Endodermal cell (in vitro differentiated cells): Measurements from ENCODE around the gene TMED4. TPM values are rescaled to one million over a fixed set of nuclear protein-coding genes. Genes with fewer than 3 reads are reported as not detected.

ENCODE experiments used
- DNase-seq: peaks from one replicate; pipeline ENCODE4 v3.0.0-alpha.2; 2017
- H3K27ac ChIP-seq: 2 replicates; pipeline ENCODE4 v1.5.1; 2013; ENCODE audit warnings: mild to moderate bottlenecking, low read depth, low read length, moderate library complexity
- H3K27me3 ChIP-seq: 2 replicates; pipeline ENCODE4 v1.6.1; 2013; ENCODE audit warnings: mild to moderate bottlenecking, low read length, moderate library complexity; ENCODE audit not compliant: insufficient read depth, control insufficient read depth, poor library complexity, severe bottlenecking
- H3K36me3 ChIP-seq: 2 replicates; pipeline ENCODE4 v1.7.0; 2013; ENCODE audit warnings: mild to moderate bottlenecking, low read length, moderate library complexity; ENCODE audit not compliant: control insufficient read depth, insufficient read depth
- H3K4me1 ChIP-seq: one replicate; pipeline ENCODE4 v1.7.0; 2013; ENCODE audit warnings: low read length; ENCODE audit not compliant: control insufficient read depth, insufficient read depth
- H3K4me3 ChIP-seq: 2 replicates; pipeline ENCODE4 v1.5.1; 2013; ENCODE audit warnings: mild to moderate bottlenecking, low read length, moderate library complexity
- H3K9ac ChIP-seq: 2 replicates; pipeline ENCODE4 v1.6.1; 2013; ENCODE audit warnings: mild to moderate bottlenecking, low read length, moderate library complexity; ENCODE audit not compliant: poor library complexity, severe bottlenecking; ENCODE audit errors: extremely low read depth
- H3K9me3 ChIP-seq: 2 replicates; pipeline ENCODE4 v1.6.1; 2013; ENCODE audit warnings: mild to moderate bottlenecking, low read length, moderate library complexity; ENCODE audit not compliant: control insufficient read depth
- H3K27ac Mint-ChIP-seq: 2 replicates; pipeline ENCODE4 v1.8.0; 2020; ENCODE audit warnings: mixed read lengths
- H3K27me3 Mint-ChIP-seq: 2 replicates; pipeline ENCODE4 v1.8.0; 2021; ENCODE audit warnings: mild to moderate bottlenecking, mixed read lengths; ENCODE audit not compliant: insufficient read depth
- H3K36me3 Mint-ChIP-seq: 2 replicates; pipeline ENCODE4 v1.8.0; 2020; ENCODE audit warnings: low read depth, mixed read lengths
- H3K4me1 Mint-ChIP-seq: 2 replicates; pipeline ENCODE4 v1.8.0; 2020; ENCODE audit warnings: mixed read lengths
- H3K4me3 Mint-ChIP-seq: 2 replicates; pipeline ENCODE4 v1.8.0; 2020; ENCODE audit warnings: mild to moderate bottlenecking, moderate library complexity, mixed read lengths
- H3K9me3 Mint-ChIP-seq: 2 replicates; pipeline ENCODE4 v1.8.0; 2020; ENCODE audit warnings: mild to moderate bottlenecking, mixed read lengths
- WGBS, 2 experiments: methylation state at CpG; one replicate each; pipeline versions ENCODE4 v1.1.5 to v1.1.7; 2013; ENCODE audit warnings: missing lambda C conversion rate in 2 of 2, mixed read lengths in 1 of 2; ENCODE audit not compliant: insufficient coverage in 1 of 2, insufficient read length in 1 of 2; 5-methylcytosine and 5-hydroxymethylcytosine counted together
- total RNA-seq, 2 donors: library from RNA; stranded (reverse); fragmentation: NEBNext Ultra II Directional in 1 of 2; extraction: Animal tissue kit (Norgen Biotek cat#: 25700) in 1 of 2; gene quantifications; 2 replicates in 1 of 2; 3 replicates in 1 of 2; pipeline ENCODE4 v1.2.1, GENCODE V29; 2021
- TF ChIP-seq, protein P1 (sequence below): fragments of 200-600 bp; sonication (generic); conservative IDR thresholded peaks from 2 replicates; pipeline ENCODE4 v1.5.0; 2021; ENCODE audit warnings: antibody characterized with exemption, mild to moderate bottlenecking

Gene TMED4
- total RNA-seq, 2 donors from 2014 or later: 75.4 to 109 TPM

- Histone ChIP-seq H3K4me3 (no peak overlapping the region), H3K36me3 (peaks cover 68% of the 10 kb centered on the region), H3K9ac (no peak overlapping the region), H3K27me3 (no peaks in the 10 kb centered on the region), H3K27ac (no peak overlapping the region), H3K9me3 (no peaks in the 10 kb centered on the region), H3K4me1 (peaks cover 2% of the 10 kb centered on the region)
- no peaks in the 10 kb centered on the region for H3K9me3 Mint-ChIP-seq
- H3K4me1 Mint-ChIP-seq: peaks cover 3% of the 10 kb centered on the region
- H3K36me3 Mint-ChIP-seq: peaks cover 65% of the 10 kb centered on the region
- H3K27ac Mint-ChIP-seq: peak overlapping the region; percentile 52
- DNase-seq: no peak
- H3K4me3 Mint-ChIP-seq: no peak overlapping the region
- TF ChIP-seq, protein P1, sequence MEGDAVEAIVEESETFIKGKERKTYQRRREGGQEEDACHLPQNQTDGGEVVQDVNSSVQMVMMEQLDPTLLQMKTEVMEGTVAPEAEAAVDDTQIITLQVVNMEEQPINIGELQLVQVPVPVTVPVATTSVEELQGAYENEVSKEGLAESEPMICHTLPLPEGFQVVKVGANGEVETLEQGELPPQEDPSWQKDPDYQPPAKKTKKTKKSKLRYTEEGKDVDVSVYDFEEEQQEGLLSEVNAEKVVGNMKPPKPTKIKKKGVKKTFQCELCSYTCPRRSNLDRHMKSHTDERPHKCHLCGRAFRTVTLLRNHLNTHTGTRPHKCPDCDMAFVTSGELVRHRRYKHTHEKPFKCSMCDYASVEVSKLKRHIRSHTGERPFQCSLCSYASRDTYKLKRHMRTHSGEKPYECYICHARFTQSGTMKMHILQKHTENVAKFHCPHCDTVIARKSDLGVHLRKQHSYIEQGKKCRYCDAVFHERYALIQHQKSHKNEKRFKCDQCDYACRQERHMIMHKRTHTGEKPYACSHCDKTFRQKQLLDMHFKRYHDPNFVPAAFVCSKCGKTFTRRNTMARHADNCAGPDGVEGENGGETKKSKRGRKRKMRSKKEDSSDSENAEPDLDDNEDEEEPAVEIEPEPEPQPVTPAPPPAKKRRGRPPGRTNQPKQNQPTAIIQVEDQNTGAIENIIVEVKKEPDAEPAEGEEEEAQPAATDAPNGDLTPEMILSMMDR: peak; percentile 51
- no peaks in the 10 kb centered on the region for H3K27me3 Mint-ChIP-seq
- 92 to 95% methylated on average over 9 to 12 of the region's 16 CpGs for WGBS, 2 experiments
Measured at GRCh38 chr7:44565795-44566559, 16.1 kb downstream of the TMED4 start.

- Histone ChIP-seq H3K9ac (no peak overlapping the region), H3K36me3 (peaks cover 60% of the 10 kb centered on the region), H3K4me1 (peaks cover 2% of the 10 kb centered on the region), H3K4me3 (no peak overlapping the region), H3K27me3 (no peaks in the 10 kb centered on the region), H3K9me3 (no peaks in the 10 kb centered on the region), H3K27ac (no peak overlapping the region)
- Mint-ChIP-seq H3K9me3 (no peaks in the 10 kb centered on the region), H3K27me3 (no peaks in the 10 kb centered on the region), H3K4me1 (peaks cover 3% of the 10 kb centered on the region), H3K27ac (peak overlapping the region; percentile 66), H3K4me3 (no peak overlapping the region), H3K36me3 (peaks cover 60% of the 10 kb centered on the region)
- 80 to 81% methylated on average over 11 to 13 of the region's 13 CpGs for WGBS, 2 experiments
- TF ChIP-seq, protein P1: peak; percentile 97
- peak; percentile 94 for DNase-seq
Measured at GRCh38 chr7:44565097-44565794, 16.8 kb downstream of the TMED4 start.

DNA sequence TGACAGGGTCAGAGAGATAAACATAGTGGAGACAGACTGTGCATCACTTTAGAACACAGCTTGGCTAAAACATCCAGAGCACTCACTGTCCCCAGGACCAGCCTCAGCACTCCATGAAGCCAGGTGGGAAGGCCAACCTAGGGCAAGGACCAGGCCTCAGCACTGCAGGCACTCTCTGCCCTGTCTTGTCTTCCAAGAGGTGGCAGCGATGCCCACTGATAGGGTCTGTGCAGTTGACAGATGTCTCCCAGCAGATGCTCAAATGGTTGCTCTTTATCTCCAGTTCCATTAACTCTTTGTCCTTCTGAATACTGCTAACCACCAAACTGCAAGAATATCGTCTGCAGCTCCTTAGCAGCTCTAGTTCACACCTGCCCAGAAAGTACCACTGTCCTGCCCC is 17.4 kb downstream of the TMED4 start:
- H3K27me3 ChIP-seq: no peaks in the 10 kb centered on the region
- no peak for DNase-seq
- Mint-ChIP-seq H3K36me3 (peaks cover 54% of the 10 kb centered on the region), H3K9me3 (no peaks in the 10 kb centered on the region), H3K27ac (no peak overlapping the region), H3K27me3 (no peaks in the 10 kb centered on the region), H3K4me3 (no peak overlapping the region), H3K4me1 (peaks cover 3% of the 10 kb centered on the region)
- H3K9ac ChIP-seq: no peak overlapping the region
- no peak overlapping the region for H3K4me3 ChIP-seq
- H3K36me3 ChIP-seq: peaks cover 54% of the 10 kb centered on the region
- WGBS, 2 experiments: 97 to 100% methylated on average over 2 of the region's 2 CpGs
- no peak overlapping the region for H3K27ac ChIP-seq
- no peaks in the 10 kb centered on the region for H3K9me3 ChIP-seq
- H3K4me1 ChIP-seq: peaks cover 2% of the 10 kb centered on the region
- TF ChIP-seq, protein P1: no peak
